Psoas muscle (tissue), 8 donors: ENCODE results near the gene CCL25. TPM values are rescaled to one million over a fixed set of nuclear protein-coding genes. Genes with fewer than 3 reads are reported as not detected.

ENCODE experiments used
- ATAC-seq, 4 donors: fragments of 200-7000 bp; cut with Tn5 transposase; one replicate each; pipeline ENCODE4 v1.9.1; 2020; ENCODE audit warnings: moderate library complexity in 3 of 4, mild to moderate bottlenecking in 2 of 4
- DNase-seq, 2 donors: peaks; one replicate each; pipeline ENCODE4 v3.0.0-alpha.2; 2020
- H3K27ac ChIP-seq: fragments of 200-600 bp; one replicate; pipeline ENCODE4 v1.8.0; 2022
- H3K27me3 ChIP-seq, 3 donors: fragments of 200-600 bp in 1 of 3; one replicate each; pipeline versions ENCODE4 v1.6.1 to v1.8.0; 2013 to 2022; ENCODE audit warnings: low read length in 2 of 3, mild to moderate bottlenecking in 2 of 3, moderate library complexity in 1 of 3; ENCODE audit not compliant: insufficient read depth in 3 of 3
- H3K36me3 ChIP-seq, 2 donors: fragments of 200-600 bp in 1 of 2; one replicate each; pipeline versions ENCODE4 v1.6.1 to v1.8.0; 2013 to 2022; ENCODE audit warnings: low read depth in 1 of 2, mild to moderate bottlenecking in 1 of 2, moderate library complexity in 1 of 2; ENCODE audit not compliant: insufficient read depth in 1 of 2
- H3K4me1 ChIP-seq: fragments of 200-600 bp; one replicate; pipeline ENCODE4 v1.8.0; 2022
- H3K4me3 ChIP-seq: fragments of 200-600 bp; one replicate; pipeline ENCODE4 v1.8.0; 2022; ENCODE audit warnings: mild to moderate bottlenecking
- H3K9me3 ChIP-seq: fragments of 200-600 bp; one replicate; pipeline ENCODE4 v1.8.0; 2022
- WGBS, 3 donors: extraction: QIAGEN DNeasy Blood & Tissue Kit; methylation state at CpG; one replicate each; pipeline versions ENCODE4 v1.1.6 to v1.1.7; 2013; 5-methylcytosine and 5-hydroxymethylcytosine counted together
- intact Hi-C, 2 donors: fragments of 100-400 bp; cut with DNase I; formaldehyde crosslinking; loops; one replicate each; pipeline versions ENCODE4 v1.11.0 to v1.14.2; 2022
- polyA plus RNA-seq, 3 donors: library from polyadenylated mRNA; stranded (reverse); fragments of 200-250 nt; gene quantifications; one replicate each; pipeline ENCODE4 v1.2.3, GENCODE V29; 2013
- total RNA-seq, 4 donors: library from RNA; stranded (reverse); fragmentation: NEBNext Ultra II Directional in 2 of 4; extraction: Animal tissue kit (Norgen Biotek cat#: 25700) in 2 of 4; gene quantifications; one replicate each; pipeline versions ENCODE4 v1.2.1 to v1.2.4, GENCODE V29; 2021 to 2023
- TF ChIP-seq, protein P1 (sequence below): fragments of 200-600 bp; IDR thresholded peaks from one replicate; pipeline ENCODE4 v1.8.0; 2022; ENCODE audit warnings: antibody characterized with exemption
- donor health status: healthy with polysubstance abuse.
- donor health status: DM: no; HTN: no; CAD: no; lungs with moderate emphysema.
- donor health status: Bipolar disorder and iron deficiency.
- donor health status: healthy.
- donor health status: DM: yes; HTN: yes; CAD: no.
- donor health status: DM: no; HTN: no; CAD: no.
- donor health status: DM: no; HTN: no; CAD: no.
- donor health status: DM: yes; HTN: yes; CAD: no.

The CCL25 gene
- total and polyA plus RNA-seq, 7 donors: 0.22 TPM; not detected in 6

GRCh38 chr19:8081569-8082550, 29.3 kb downstream of the CCL25 start:
- no peaks in the 10 kb centered on the region for H3K9me3 ChIP-seq

GRCh38 chr19:8083141-8083540, 30.6 kb downstream of the CCL25 start:
- TF ChIP-seq, protein P1, sequence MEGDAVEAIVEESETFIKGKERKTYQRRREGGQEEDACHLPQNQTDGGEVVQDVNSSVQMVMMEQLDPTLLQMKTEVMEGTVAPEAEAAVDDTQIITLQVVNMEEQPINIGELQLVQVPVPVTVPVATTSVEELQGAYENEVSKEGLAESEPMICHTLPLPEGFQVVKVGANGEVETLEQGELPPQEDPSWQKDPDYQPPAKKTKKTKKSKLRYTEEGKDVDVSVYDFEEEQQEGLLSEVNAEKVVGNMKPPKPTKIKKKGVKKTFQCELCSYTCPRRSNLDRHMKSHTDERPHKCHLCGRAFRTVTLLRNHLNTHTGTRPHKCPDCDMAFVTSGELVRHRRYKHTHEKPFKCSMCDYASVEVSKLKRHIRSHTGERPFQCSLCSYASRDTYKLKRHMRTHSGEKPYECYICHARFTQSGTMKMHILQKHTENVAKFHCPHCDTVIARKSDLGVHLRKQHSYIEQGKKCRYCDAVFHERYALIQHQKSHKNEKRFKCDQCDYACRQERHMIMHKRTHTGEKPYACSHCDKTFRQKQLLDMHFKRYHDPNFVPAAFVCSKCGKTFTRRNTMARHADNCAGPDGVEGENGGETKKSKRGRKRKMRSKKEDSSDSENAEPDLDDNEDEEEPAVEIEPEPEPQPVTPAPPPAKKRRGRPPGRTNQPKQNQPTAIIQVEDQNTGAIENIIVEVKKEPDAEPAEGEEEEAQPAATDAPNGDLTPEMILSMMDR: no peak
- H3K27ac ChIP-seq: no peak overlapping the region
- no peaks in the 10 kb centered on the region for H3K4me1 ChIP-seq
- WGBS, 3 donors: 85 to 89% (median 87%) methylated on average over 11 to 12 of the region's 12 CpGs
- H3K36me3 ChIP-seq: no peaks in the 10 kb centered on the region
- DNase-seq: no peak
- no peak for ATAC-seq
- H3K9me3 ChIP-seq: no peaks in the 10 kb centered on the region
- H3K27me3 ChIP-seq: no peaks in the 10 kb centered on the region
- no peak overlapping the region for H3K4me3 ChIP-seq
- intact Hi-C loops: no loop called here

More at GRCh38 chr19:8081569-8082550, 29.3 kb downstream of the CCL25 start:
- Histone ChIP-seq H3K27me3 (no peaks in the 10 kb centered on the region), H3K27ac (no peak overlapping the region), H3K36me3 (no peaks in the 10 kb centered on the region), H3K4me3 (no peak overlapping the region), H3K4me1 (no peaks in the 10 kb centered on the region)
- TF ChIP-seq, protein P1: no peak
- WGBS, 3 donors: 86 to 92% (median 89%) methylated on average over 11 of the region's 11 CpGs
- ATAC-seq (no peak), DNase-seq (no peak)
- intact Hi-C loops: no loop called here

DNA sequence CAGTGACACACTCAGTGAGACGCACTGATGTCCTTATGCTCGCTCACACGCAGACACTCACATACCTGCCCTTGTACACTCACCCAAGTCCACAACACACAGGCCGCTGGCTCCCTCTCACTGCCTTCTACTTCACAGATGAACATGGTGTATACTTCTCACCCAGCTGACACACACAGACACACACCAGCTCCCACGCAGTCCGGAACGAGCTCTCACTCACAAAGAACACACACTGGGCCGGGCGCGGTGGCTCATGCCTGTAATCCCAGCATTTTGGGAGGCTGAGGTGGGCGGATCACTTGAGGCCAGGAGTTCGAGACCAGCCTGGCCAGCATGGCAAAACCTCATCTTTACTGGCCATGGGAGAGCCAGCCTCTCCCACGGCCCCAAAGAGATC, 31.6 kb downstream of the CCL25 start:
- no peak for DNase-seq
- H3K27ac ChIP-seq: no peak overlapping the region
- H3K27me3 ChIP-seq: no peaks in the 10 kb centered on the region
- H3K36me3 ChIP-seq: no peaks in the 10 kb centered on the region
- no peaks in the 10 kb centered on the region for H3K9me3 ChIP-seq
- intact Hi-C loops: no loop called here
- WGBS, 3 donors: 93 to 98% (median 95%) methylated on average over 13 of the region's 13 CpGs
- ATAC-seq: no peak
- TF ChIP-seq, protein P1: no peak
- H3K4me1 ChIP-seq: no peaks in the 10 kb centered on the region
- H3K4me3 ChIP-seq: no peak overlapping the region

- H3K27me3 ChIP-seq: no peaks in the 10 kb centered on the region
- no peak for ATAC-seq
- no peak overlapping the region for H3K27ac ChIP-seq
- no peak for DNase-seq
- H3K4me1 ChIP-seq: no peaks in the 10 kb centered on the region
- TF ChIP-seq, protein P1: no peak
- no peak overlapping the region for H3K4me3 ChIP-seq
- intact Hi-C loops: no loop called here
- H3K9me3 ChIP-seq: no peaks in the 10 kb centered on the region
- WGBS, 3 donors: 61 to 64% (median 63%) methylated on average over 20 of the region's 20 CpGs
- H3K36me3 ChIP-seq: no peaks in the 10 kb centered on the region
Observed at GRCh38 chr19:8085598-8086408, 33.2 kb downstream of the CCL25 start.
